ENCODE data around the gene VEZF1.

DNA sequence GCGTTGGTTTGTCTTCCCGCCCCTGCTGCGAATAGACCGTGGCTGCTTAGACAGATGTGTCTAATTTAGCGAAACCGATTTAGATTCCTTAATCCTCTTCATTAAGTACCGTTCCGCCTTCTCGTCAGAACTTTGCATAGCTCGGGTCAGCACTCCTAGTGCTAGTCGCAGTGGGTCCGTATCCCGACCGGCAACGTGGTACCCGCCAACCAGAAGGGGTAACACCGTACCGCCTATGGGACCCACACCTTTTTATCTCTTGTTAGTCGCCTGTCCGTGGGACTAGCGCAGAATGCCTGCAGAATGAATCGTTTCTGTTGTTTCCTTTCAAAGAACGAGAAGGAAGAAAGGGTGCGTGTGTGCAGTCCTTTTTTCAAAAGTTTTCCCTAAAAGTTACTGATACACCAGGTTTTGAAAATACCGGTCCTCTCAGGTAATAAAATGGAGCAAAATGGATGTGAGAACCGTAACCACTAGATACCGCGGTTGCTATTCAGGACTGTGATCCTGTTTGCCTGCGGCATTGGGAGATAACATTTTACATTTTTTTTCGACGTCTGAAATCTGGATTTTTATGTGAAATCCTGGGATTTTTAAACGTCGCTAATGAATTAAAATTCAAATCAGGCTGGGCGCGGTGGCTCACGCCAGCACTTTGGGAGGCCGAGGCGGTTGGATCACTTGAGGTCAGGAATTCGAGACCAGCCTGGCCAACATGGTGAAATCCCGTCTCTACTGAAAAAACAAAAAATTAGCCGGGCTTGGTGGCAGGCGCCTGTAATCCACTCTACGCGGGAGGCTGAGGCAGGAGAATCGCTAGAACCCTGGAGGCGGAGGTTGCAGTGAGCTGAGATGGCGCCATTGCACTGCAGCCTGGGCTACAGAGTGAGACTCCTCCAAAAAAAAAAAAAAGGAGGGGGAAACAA is 20.0 kb upstream of the VEZF1 start:
- TF ChIP-seq, protein P1, sequence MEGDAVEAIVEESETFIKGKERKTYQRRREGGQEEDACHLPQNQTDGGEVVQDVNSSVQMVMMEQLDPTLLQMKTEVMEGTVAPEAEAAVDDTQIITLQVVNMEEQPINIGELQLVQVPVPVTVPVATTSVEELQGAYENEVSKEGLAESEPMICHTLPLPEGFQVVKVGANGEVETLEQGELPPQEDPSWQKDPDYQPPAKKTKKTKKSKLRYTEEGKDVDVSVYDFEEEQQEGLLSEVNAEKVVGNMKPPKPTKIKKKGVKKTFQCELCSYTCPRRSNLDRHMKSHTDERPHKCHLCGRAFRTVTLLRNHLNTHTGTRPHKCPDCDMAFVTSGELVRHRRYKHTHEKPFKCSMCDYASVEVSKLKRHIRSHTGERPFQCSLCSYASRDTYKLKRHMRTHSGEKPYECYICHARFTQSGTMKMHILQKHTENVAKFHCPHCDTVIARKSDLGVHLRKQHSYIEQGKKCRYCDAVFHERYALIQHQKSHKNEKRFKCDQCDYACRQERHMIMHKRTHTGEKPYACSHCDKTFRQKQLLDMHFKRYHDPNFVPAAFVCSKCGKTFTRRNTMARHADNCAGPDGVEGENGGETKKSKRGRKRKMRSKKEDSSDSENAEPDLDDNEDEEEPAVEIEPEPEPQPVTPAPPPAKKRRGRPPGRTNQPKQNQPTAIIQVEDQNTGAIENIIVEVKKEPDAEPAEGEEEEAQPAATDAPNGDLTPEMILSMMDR (IDR thresholded peaks at IDR 0.05; ENCODE audit: poor library complexity): no peak
- no peak for TF ChIP-seq EZH2phosphoT487 (IDR thresholded peaks at IDR 0.05; ENCODE audit: low read depth, severe bottlenecking, unreplicated experiment)
- no peak for TF ChIP-seq EZH2 (IDR thresholded peaks at IDR 0.05; ENCODE audit: borderline replicate concordance)
